Liver (tissue), 3 donors: ENCODE measurements around the gene ACOXL.

Source experiments
- EGR1 ChIP-seq, 2 donors: IDR thresholded peaks; 2 replicates each; pipeline ENCODE4 v1.6.1; 2016 to 2018; ENCODE audit warnings: antibody characterized with exemption in 2 of 2, low read depth in 2 of 2
- JUND ChIP-seq, 2 donors: IDR thresholded peaks; 2 replicates each; pipeline ENCODE4 v1.6.1; 2016; ENCODE audit warnings: antibody characterized with exemption in 2 of 2
- NR2F2 ChIP-seq: IDR thresholded peaks from 2 replicates; pipeline ENCODE4 v1.6.1; 2016; ENCODE audit warnings: antibody characterized with exemption
- RAD21 ChIP-seq, 2 donors: IDR thresholded peaks; 2 replicates each; pipeline ENCODE4 v1.6.1; 2016; ENCODE audit warnings: antibody characterized with exemption in 2 of 2, mild to moderate bottlenecking in 2 of 2
- TAF1 ChIP-seq: conservative IDR thresholded peaks from 2 replicates; pipeline ENCODE4 v1.6.1; 2016; ENCODE audit warnings: antibody characterized with exemption, mild to moderate bottlenecking
- YY1 ChIP-seq: IDR thresholded peaks from 2 replicates; pipeline ENCODE4 v1.6.1; 2016; ENCODE audit warnings: antibody characterized with exemption, mild to moderate bottlenecking
- TF ChIP-seq, protein P1 (sequence below): IDR thresholded peaks from 2 replicates; pipeline ENCODE4 v1.6.1; 2016; ENCODE audit warnings: antibody characterized with exemption
- TF ChIP-seq, protein P2 (sequence below): fragments of 150-350 bp; IDR thresholded peaks from 2 replicates; pipeline ENCODE4 v1.5.1; 2017; ENCODE audit warnings: improper control_type of control experiment, low read depth, low read length; ENCODE audit not compliant: missing input control
- TF ChIP-seq, protein P3 (sequence below): IDR thresholded peaks from 2 replicates; pipeline ENCODE4 v1.6.1; 2016; ENCODE audit warnings: antibody characterized with exemption, mild to moderate bottlenecking
- TF ChIP-seq, protein P4 (sequence below): IDR thresholded peaks from 2 replicates; pipeline ENCODE4 v1.6.1; 2016; ENCODE audit warnings: antibody characterized with exemption
- TF ChIP-seq, protein P5 (sequence below): IDR thresholded peaks from 2 replicates; pipeline ENCODE4 v1.6.1; 2016; ENCODE audit warnings: antibody characterized with exemption
- donor health status: healthy.
- donor health status: healthy.

DNA sequence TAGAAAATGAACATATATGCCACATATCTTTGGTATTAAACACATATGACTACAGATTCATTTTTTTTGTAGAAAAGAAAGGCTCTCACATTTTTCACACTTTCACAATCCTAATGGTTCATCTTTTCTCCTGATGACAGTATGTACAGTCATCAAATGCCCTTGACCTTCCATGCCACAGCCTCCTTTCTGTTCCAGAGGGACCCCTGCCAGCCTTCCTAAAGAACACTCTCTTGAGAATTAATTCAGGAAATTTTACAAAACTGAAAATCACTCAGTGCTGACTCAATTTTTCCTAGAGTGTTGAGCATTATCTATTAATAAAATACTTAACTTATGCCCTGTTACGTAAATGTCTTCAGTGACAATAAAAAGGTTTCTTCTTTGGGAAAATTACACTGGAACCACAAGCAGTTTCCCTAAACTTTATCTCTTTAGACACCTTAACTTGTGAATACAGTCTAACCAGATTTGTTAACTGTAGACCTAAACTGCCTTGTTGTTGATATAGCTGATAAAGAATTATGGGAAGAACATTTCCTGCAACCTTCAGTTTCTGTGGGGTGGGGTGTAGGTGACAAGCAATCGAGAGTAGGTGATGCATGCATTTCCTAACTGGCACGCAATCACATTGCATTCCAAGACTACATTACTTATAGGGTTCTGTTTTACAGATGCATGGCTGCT is 15.3 kb upstream of the ACOXL start:
- TF ChIP-seq, protein P1, sequence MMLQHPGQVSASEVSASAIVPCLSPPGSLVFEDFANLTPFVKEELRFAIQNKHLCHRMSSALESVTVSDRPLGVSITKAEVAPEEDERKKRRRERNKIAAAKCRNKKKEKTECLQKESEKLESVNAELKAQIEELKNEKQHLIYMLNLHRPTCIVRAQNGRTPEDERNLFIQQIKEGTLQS: no peak
- TF ChIP-seq, protein P2, sequence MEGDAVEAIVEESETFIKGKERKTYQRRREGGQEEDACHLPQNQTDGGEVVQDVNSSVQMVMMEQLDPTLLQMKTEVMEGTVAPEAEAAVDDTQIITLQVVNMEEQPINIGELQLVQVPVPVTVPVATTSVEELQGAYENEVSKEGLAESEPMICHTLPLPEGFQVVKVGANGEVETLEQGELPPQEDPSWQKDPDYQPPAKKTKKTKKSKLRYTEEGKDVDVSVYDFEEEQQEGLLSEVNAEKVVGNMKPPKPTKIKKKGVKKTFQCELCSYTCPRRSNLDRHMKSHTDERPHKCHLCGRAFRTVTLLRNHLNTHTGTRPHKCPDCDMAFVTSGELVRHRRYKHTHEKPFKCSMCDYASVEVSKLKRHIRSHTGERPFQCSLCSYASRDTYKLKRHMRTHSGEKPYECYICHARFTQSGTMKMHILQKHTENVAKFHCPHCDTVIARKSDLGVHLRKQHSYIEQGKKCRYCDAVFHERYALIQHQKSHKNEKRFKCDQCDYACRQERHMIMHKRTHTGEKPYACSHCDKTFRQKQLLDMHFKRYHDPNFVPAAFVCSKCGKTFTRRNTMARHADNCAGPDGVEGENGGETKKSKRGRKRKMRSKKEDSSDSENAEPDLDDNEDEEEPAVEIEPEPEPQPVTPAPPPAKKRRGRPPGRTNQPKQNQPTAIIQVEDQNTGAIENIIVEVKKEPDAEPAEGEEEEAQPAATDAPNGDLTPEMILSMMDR: no peak
- TF ChIP-seq TAF1 (no peak), RAD21 (IDR thresholded peaks at IDR 0.05) (no peak), EGR1 (IDR thresholded peaks at IDR 0.05; ENCODE audit: low read depth in 2 of 2) (no peak), NR2F2 (no peak), JUND (IDR thresholded peaks at IDR 0.05) (no peak), YY1 (no peak)
- TF ChIP-seq, protein P3, sequence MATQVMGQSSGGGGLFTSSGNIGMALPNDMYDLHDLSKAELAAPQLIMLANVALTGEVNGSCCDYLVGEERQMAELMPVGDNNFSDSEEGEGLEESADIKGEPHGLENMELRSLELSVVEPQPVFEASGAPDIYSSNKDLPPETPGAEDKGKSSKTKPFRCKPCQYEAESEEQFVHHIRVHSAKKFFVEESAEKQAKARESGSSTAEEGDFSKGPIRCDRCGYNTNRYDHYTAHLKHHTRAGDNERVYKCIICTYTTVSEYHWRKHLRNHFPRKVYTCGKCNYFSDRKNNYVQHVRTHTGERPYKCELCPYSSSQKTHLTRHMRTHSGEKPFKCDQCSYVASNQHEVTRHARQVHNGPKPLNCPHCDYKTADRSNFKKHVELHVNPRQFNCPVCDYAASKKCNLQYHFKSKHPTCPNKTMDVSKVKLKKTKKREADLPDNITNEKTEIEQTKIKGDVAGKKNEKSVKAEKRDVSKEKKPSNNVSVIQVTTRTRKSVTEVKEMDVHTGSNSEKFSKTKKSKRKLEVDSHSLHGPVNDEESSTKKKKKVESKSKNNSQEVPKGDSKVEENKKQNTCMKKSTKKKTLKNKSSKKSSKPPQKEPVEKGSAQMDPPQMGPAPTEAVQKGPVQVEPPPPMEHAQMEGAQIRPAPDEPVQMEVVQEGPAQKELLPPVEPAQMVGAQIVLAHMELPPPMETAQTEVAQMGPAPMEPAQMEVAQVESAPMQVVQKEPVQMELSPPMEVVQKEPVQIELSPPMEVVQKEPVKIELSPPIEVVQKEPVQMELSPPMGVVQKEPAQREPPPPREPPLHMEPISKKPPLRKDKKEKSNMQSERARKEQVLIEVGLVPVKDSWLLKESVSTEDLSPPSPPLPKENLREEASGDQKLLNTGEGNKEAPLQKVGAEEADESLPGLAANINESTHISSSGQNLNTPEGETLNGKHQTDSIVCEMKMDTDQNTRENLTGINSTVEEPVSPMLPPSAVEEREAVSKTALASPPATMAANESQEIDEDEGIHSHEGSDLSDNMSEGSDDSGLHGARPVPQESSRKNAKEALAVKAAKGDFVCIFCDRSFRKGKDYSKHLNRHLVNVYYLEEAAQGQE: no peak
- TF ChIP-seq, protein P4, sequence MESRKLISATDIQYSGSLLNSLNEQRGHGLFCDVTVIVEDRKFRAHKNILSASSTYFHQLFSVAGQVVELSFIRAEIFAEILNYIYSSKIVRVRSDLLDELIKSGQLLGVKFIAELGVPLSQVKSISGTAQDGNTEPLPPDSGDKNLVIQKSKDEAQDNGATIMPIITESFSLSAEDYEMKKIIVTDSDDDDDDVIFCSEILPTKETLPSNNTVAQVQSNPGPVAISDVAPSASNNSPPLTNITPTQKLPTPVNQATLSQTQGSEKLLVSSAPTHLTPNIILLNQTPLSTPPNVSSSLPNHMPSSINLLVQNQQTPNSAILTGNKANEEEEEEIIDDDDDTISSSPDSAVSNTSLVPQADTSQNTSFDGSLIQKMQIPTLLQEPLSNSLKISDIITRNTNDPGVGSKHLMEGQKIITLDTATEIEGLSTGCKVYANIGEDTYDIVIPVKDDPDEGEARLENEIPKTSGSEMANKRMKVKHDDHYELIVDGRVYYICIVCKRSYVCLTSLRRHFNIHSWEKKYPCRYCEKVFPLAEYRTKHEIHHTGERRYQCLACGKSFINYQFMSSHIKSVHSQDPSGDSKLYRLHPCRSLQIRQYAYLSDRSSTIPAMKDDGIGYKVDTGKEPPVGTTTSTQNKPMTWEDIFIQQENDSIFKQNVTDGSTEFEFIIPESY: no peak
- TF ChIP-seq, protein P5, sequence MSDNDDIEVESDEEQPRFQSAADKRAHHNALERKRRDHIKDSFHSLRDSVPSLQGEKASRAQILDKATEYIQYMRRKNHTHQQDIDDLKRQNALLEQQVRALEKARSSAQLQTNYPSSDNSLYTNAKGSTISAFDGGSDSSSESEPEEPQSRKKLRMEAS: no peak
